Measurements from ENCODE around the gene FXYD3.

GRCh38 chr19:35120492-35120891, 4.9 kb downstream of the FXYD3 start:
- TF ChIP-seq, protein P1, sequence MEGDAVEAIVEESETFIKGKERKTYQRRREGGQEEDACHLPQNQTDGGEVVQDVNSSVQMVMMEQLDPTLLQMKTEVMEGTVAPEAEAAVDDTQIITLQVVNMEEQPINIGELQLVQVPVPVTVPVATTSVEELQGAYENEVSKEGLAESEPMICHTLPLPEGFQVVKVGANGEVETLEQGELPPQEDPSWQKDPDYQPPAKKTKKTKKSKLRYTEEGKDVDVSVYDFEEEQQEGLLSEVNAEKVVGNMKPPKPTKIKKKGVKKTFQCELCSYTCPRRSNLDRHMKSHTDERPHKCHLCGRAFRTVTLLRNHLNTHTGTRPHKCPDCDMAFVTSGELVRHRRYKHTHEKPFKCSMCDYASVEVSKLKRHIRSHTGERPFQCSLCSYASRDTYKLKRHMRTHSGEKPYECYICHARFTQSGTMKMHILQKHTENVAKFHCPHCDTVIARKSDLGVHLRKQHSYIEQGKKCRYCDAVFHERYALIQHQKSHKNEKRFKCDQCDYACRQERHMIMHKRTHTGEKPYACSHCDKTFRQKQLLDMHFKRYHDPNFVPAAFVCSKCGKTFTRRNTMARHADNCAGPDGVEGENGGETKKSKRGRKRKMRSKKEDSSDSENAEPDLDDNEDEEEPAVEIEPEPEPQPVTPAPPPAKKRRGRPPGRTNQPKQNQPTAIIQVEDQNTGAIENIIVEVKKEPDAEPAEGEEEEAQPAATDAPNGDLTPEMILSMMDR (IDR thresholded peaks at IDR 0.05; ENCODE audit: poor library complexity, severe bottlenecking), result no peak
- no peak for TF ChIP-seq EZH2 (IDR thresholded peaks at IDR 0.05; ENCODE audit: borderline replicate concordance, insufficient read depth, low read length, poor library complexity, severe bottlenecking)
